Left lung (tissue), 10 donors: ENCODE data around the gene OPCML. TPM values are rescaled to one million over a fixed set of nuclear protein-coding genes. Genes with fewer than 3 reads are reported as not detected.

Experiments
- ATAC-seq: fragments of 200-7000 bp; cut with Tn5 transposase; one replicate; pipeline ENCODE4 v1.9.1; 2020; ENCODE audit warnings: moderate library complexity
- DNase-seq, 4 donors: peaks; one replicate each; pipeline ENCODE4 v3.0.0-alpha.2; 2013 to 2020
- H3K27ac ChIP-seq, 2 donors: fragments of 200-600 bp; sonication (generic) in 1 of 2; one replicate each; pipeline versions ENCODE4 v1.5.0 to v1.8.0; 2020 to 2021
- H3K27me3 ChIP-seq, 2 donors: fragments of 200-600 bp; sonication (generic) in 1 of 2; one replicate each; pipeline versions ENCODE4 v1.5.0 to v1.8.0; 2020 to 2021
- H3K36me3 ChIP-seq, 2 donors: fragments of 200-600 bp; sonication (generic) in 1 of 2; one replicate each; pipeline versions ENCODE4 v1.5.0 to v1.8.0; 2020 to 2021
- H3K4me1 ChIP-seq, 2 donors: fragments of 200-600 bp; one replicate each; pipeline ENCODE4 v1.8.0; 2021
- H3K4me3 ChIP-seq, 2 donors: fragments of 200-600 bp; sonication (generic) in 1 of 2; one replicate each; pipeline versions ENCODE4 v1.5.0 to v1.8.0; 2020 to 2021; ENCODE audit warnings: mild to moderate bottlenecking in 1 of 2
- H3K9me3 ChIP-seq, 2 donors: fragments of 200-600 bp; sonication (generic) in 1 of 2; one replicate each; pipeline versions ENCODE4 v1.5.0 to v1.8.0; 2020 to 2021
- intact Hi-C, 2 donors: fragments of 100-400 bp; cut with DNase I; formaldehyde crosslinking; loops; one replicate each; pipeline versions ENCODE4 v1.11.2 to v1.14.2; 2022
- polyA plus RNA-seq, 6 donors: library from polyadenylated mRNA; unstranded; fragments of 120-200 nt; gene quantifications; one replicate each; pipeline ENCODE4 v1.2.1, GENCODE V29; 2013; ENCODE audit not compliant: insufficient read length in 6 of 6
- total RNA-seq, 2 donors: library from RNA; stranded (reverse); fragmentation: NEBNext Ultra II Directional; extraction: Animal tissue kit (Norgen Biotek cat#: 25700); gene quantifications; one replicate each; pipeline ENCODE4 v1.2.1, GENCODE V29; 2021
- TF ChIP-seq, protein P1 (sequence below), 2 donors: fragments of 200-600 bp; sonication (generic) in 1 of 2; IDR thresholded peaks; one replicate each; pipeline versions ENCODE4 v1.5.0 to v1.8.0; 2021; ENCODE audit warnings: antibody characterized with exemption in 2 of 2
- donor health status: DM: no; HTN: yes; CAD: no.
- donor health status: DM: no; HTN: no; CAD: no.

Gene OPCML
- total and polyA plus RNA-seq, 8 donors: 0.98 to 5.3 (median 1.9) TPM; not detected in 2

DNA sequence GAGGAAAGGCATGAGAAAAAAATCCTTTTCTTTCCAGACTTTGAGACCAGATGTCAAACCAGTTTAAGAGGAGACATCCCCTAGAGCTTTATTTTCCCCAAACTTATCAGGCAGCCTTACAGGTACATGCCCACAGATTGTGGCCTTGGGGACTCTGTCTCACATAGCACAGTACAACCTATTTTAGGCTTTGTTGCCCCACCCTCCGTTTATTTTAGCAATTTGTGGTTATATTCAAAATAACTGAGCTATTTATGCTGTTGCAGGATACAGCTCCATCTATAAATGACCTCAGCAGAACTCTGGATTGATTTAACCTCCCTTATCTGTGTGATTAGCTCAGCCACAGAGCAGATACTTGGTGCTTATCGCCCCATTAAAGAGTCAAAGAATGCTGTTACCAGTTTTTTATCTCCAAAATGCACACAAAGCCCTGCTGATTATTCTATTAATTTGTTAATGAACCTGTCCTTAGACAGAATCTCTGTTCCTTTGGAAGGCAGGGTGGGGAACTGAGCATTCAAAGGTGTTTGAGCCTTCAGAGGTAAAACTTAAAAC lies 525.2 kb downstream of the OPCML start:
- TF ChIP-seq, protein P1, sequence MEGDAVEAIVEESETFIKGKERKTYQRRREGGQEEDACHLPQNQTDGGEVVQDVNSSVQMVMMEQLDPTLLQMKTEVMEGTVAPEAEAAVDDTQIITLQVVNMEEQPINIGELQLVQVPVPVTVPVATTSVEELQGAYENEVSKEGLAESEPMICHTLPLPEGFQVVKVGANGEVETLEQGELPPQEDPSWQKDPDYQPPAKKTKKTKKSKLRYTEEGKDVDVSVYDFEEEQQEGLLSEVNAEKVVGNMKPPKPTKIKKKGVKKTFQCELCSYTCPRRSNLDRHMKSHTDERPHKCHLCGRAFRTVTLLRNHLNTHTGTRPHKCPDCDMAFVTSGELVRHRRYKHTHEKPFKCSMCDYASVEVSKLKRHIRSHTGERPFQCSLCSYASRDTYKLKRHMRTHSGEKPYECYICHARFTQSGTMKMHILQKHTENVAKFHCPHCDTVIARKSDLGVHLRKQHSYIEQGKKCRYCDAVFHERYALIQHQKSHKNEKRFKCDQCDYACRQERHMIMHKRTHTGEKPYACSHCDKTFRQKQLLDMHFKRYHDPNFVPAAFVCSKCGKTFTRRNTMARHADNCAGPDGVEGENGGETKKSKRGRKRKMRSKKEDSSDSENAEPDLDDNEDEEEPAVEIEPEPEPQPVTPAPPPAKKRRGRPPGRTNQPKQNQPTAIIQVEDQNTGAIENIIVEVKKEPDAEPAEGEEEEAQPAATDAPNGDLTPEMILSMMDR (IDR thresholded peaks at IDR 0.05): no peak
- H3K4me3 ChIP-seq: no peak overlapping the region

DNA sequence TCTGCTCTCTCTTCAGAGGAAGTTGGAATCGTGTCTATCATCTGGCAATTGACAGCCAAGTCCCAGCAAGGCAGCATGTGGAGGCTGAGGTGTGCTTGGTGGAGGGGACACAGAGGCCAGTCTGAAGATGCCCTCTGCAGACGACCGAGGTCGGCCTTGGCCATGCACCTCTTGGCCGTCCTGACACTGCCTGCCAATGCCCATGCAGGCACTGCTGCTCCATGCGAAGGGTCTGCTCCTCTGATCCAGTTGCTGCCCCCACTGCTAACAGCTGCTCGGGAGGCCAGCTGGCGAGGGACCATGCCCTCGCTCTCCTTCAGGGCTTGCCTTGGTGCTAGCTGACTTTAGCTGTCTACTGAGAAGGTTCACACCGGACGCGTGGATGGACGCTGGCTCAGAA lies 527.9 kb downstream of the OPCML start:
- H3K4me3 ChIP-seq: no peak overlapping the region
- peaks cover 0 to 7% of the 10 kb centered on the region in 2 donors for H3K27me3 ChIP-seq
- H3K27ac ChIP-seq: no peak overlapping the region
- no peaks in the 10 kb centered on the region for H3K36me3 ChIP-seq
- intact Hi-C loops: no loop called here
- ATAC-seq (no peak), DNase-seq (peak in 1 of 4 donors; percentile 62)
- H3K9me3 ChIP-seq: peaks cover 0 to 10% of the 10 kb centered on the region in 2 donors
- H3K4me1 ChIP-seq: no peaks in the 10 kb centered on the region
- TF ChIP-seq, protein P1 (IDR thresholded peaks at IDR 0.05): no peak

More for the DNA sequence above, 525.2 kb downstream of the OPCML start:
- Histone ChIP-seq H3K9me3 (peaks cover 0 to 10% of the 10 kb centered on the region in 2 donors), H3K27me3 (peaks cover 0 to 7% of the 10 kb centered on the region in 2 donors), H3K27ac (no peak overlapping the region), H3K36me3 (no peaks in the 10 kb centered on the region), H3K4me1 (no peaks in the 10 kb centered on the region)
- ATAC-seq: no peak
- intact Hi-C loops: no loop called here
- DNase-seq: no peak

DNA sequence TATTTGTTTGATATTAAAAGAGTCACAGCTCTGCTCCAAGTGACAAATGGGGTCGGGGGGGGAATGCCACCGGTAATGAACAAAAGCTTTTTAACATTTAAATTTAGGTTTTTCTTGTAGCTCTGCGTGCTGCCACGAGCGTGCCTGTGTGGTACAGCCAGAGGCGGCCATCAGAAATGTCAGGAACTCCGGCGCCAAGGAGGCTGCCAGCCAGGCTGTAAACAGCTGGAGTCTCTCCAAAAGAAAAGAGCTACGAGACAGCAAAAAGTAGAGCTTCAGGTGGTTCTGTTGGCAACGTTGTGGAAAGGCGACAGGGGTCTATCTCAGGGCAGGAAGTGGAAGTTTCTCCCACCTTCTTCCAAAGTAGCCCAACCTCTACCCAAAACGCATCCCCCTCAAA lies 532.8 kb downstream of the OPCML start:
- ATAC-seq (no peak), DNase-seq (no peak)
- TF ChIP-seq, protein P1 (IDR thresholded peaks at IDR 0.05): no peak
- Histone ChIP-seq H3K27me3 (peaks cover 3 to 16% of the 10 kb centered on the region in 2 donors), H3K36me3 (no peaks in the 10 kb centered on the region), H3K9me3 (no peaks in the 10 kb centered on the region), H3K4me1 (no peaks in the 10 kb centered on the region), H3K4me3 (no peak overlapping the region), H3K27ac (no peak overlapping the region)
- intact Hi-C loops: no loop called here

DNA sequence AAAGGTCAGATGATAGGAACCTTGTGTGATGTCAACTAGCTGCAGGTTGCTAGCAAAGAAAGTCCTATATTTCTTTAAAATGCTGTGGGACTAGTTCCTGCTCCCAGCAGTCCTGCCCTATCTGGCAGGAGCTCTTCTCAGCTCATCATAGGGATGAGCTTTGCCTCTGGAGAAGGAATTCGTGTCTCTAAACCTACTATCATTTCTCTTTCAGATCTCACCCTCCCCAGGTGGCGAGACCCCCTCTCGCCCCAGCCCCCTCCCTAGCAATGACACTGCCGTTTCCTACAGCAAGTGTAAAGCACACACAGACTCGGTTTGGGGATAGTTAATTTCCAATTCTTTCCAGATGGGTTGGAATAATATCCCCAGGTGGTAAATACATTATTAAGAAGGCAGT lies 533.3 kb downstream of the OPCML start:
- TF ChIP-seq, protein P1 (IDR thresholded peaks at IDR 0.05): no peak
- Histone ChIP-seq H3K27me3 (peaks cover 8 to 21% of the 10 kb centered on the region in 2 donors), H3K27ac (no peak overlapping the region), H3K36me3 (no peaks in the 10 kb centered on the region), H3K4me1 (no peaks in the 10 kb centered on the region), H3K4me3 (no peak overlapping the region), H3K9me3 (no peaks in the 10 kb centered on the region)
- ATAC-seq (no peak), DNase-seq (no peak)
- intact Hi-C loops: no loop called here

GRCh38 chr11:132997396-132997795 lies 534.9 kb downstream of the OPCML start:
- Histone ChIP-seq H3K27ac (no peak overlapping the region), H3K9me3 (no peaks in the 10 kb centered on the region), H3K27me3 (peaks cover 16 to 37% of the 10 kb centered on the region in 2 donors), H3K4me1 (no peaks in the 10 kb centered on the region), H3K36me3 (no peaks in the 10 kb centered on the region), H3K4me3 (no peak overlapping the region)
- TF ChIP-seq, protein P1 (IDR thresholded peaks at IDR 0.05): no peak
- intact Hi-C loops: no loop called here
- DNase-seq (no peak), ATAC-seq (no peak)
